Sigmoid colon (tissue), 7 donors: ENCODE measurements around the gene POM121C. TPM values are rescaled to one million over a fixed set of nuclear protein-coding genes. Genes with fewer than 3 reads are reported as not detected.
"Not testable (repeated sequence)": the region's sequence is repeated elsewhere in the genome, so short reads cannot be mapped to it uniquely, and the experiment has no call there.

Experiments used
- DNase-seq: peaks from one replicate; pipeline ENCODE4 v3.0.0-alpha.2; 2019
- H3K27ac ChIP-seq, 4 donors: fragments of 200-600 bp; sonication (generic); one replicate each; pipeline ENCODE4 v1.5.1; 2016 to 2019; ENCODE audit warnings: mild to moderate bottlenecking in 1 of 4
- H3K27me3 ChIP-seq, 3 donors: fragments of 200-600 bp; sonication (generic); one replicate each; pipeline ENCODE4 v1.5.1; 2019; ENCODE audit warnings: mild to moderate bottlenecking in 1 of 3
- H3K36me3 ChIP-seq, 4 donors: fragments of 200-600 bp; sonication (generic); one replicate each; pipeline ENCODE4 v1.5.1; 2016 to 2019
- H3K4me1 ChIP-seq, 4 donors: fragments of 200-600 bp; sonication (generic); one replicate each; pipeline ENCODE4 v1.5.1; 2017 to 2019
- H3K4me3 ChIP-seq, 4 donors: fragments of 200-600 bp; sonication (generic); one replicate each; pipeline ENCODE4 v1.5.1; 2017 to 2019; ENCODE audit warnings: mild to moderate bottlenecking in 2 of 4, moderate library complexity in 1 of 4
- H3K9me3 ChIP-seq, 4 donors: fragments of 200-600 bp in 3 of 4; sonication (generic) in 3 of 4; one replicate each; pipeline versions ENCODE4 v1.5.1 to v1.6.1; 2013 to 2019
- WGBS, 2 donors: extraction: QIAGEN DNeasy Blood & Tissue Kit; methylation state at CpG; one replicate each; pipeline ENCODE4 v1.1.7; 2013; 5-methylcytosine and 5-hydroxymethylcytosine counted together
- intact Hi-C: fragments of 100-400 bp; cut with DNase I; formaldehyde crosslinking; loops from one replicate; pipeline ENCODE4 v1.15.1; 2023
- polyA plus RNA-seq, 3 donors: library from polyadenylated mRNA; stranded (reverse); fragments of 200-250 nt; gene quantifications; one replicate each; pipeline ENCODE4 v1.2.3, GENCODE V29; 2013
- small RNA-seq, 3 donors: library from RNA; depleted of rRNA; stranded (forward); fragments of <200 nt; gene quantifications; one replicate each; pipeline ENCODE3, GENCODE V24; 2016
- total RNA-seq, 4 donors: library from RNA; depleted of rRNA; stranded (reverse); fragments of >200 nt; gene quantifications; one replicate each; pipeline ENCODE4 v1.1.0, GENCODE V29; 2016
- donor health status: healthy with polysubstance abuse.
- donor health status: Bipolar disorder and iron deficiency.
- donor health status: healthy.

The POM121C gene
- total and polyA plus RNA-seq, 7 donors, result 6.0 to 30.5 (median 15.1) TPM

DNA sequence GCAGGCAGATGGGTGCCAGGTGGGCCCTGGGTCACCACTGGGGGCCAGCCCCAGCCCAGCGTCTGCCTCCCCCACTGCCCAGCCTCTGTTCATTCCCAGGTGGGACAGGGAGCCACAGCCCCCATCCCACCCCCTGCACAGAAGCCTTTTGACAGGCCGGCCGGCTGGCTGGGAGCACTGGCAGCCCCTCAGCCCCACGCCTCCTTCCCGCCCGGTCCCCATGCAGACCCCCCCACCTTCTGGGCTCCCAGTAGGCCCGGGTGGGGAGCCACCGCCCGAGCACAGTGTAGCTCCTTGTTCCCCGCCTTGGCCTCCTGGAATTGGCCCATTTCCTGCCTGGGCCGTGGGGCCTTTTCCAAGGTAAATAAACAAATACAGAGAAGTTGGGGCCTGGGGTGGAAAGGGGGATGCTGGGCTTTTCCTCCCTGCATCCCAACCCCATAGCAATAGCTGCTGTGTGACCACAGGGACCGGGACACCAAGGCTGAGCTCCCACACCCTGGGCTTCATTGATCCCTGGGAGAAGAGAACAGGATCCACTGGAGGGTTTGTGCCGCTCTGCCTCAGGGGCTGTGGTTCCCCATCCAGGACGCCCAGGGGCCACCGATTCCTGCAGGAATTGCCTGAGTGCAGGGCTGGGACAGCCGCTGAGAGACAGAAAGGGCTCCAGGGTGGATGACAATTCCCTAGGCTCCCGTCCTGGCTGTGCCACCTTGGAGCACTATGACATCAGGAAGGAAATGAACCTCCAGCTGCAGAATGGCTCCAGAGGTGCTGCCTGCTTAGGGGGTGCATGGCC is 111.4 kb downstream of the POM121C start:
- WGBS, 2 donors, result no CpG with 5 or more reads among the region's 17 CpGs
- H3K27me3 ChIP-seq, H3K9me3 ChIP-seq, H3K27ac ChIP-seq, intact Hi-C loops, DNase-seq, H3K36me3 ChIP-seq, H3K4me1 ChIP-seq, H3K4me3 ChIP-seq: not testable (repeated sequence)

DNA sequence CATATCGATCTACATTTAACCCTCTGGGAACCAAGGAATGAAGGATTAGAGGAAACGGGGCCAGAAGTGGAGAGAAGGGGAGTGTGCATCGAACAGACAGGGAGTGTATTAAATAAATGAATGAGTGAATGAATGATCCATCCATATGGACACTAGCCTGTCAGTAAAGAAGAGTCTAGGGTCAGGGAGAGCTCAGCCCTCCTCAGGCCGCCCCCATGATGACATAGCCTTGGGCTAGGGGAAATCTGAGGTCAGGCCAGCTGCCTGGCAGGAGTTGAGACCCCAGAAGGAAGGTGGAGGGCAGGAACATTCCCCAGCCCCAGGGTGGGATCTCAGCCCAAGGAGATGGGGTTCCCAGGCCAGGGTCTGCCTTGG is 112.0 kb downstream of the POM121C start:
- no CpG with 5 or more reads among the region's 4 CpGs for WGBS, 2 donors
- H3K4me3 ChIP-seq, intact Hi-C loops, H3K4me1 ChIP-seq, H3K36me3 ChIP-seq, H3K27ac ChIP-seq, H3K9me3 ChIP-seq, H3K27me3 ChIP-seq, DNase-seq: not testable (repeated sequence)

DNA sequence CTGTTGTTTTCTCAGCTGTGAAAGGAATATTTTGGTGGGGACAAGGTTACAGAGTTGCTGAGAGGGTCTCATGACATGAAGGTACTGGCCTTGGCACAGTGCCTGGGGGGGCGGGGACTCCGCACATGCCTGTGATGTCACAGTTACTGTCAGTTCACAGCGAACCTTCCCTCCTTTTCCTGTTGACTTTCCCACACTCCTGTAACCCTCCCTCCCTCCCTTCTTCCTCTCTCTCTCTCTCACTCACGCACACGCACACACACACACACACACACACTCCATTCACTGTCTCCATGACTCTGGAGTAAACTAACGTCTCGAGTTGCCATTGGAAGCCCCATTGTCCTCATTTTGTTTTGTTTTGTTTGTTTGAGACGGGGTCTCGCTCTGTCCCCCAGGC is 118.8 kb downstream of the POM121C start:
- H3K4me1 ChIP-seq, H3K27me3 ChIP-seq, DNase-seq, H3K4me3 ChIP-seq, H3K27ac ChIP-seq, intact Hi-C loops, H3K36me3 ChIP-seq, H3K9me3 ChIP-seq: not testable (repeated sequence)
- WGBS, 2 donors, result no CpG with 5 or more reads among the region's 9 CpGs

Small RNA genes within 50 kb of the gene (small RNA-seq; reads per million reads assigned to genes)
- gene AC211429.1 (0 reads per million in 3 donors), gene RF00019 (0 reads per million in 3 donors)

Other genes with a start within 250 kb of the POM121C start
- gene TRIM73, start 90.7 kb downstream of the POM121C start, total RNA-seq, result 1 to 10 TPM in 3 of 4 donors, under 1 TPM in 1; 0.36 to 1.9 (median 1.5) TPM
- 1 to 10 TPM in 1 of 3 donors, under 1 TPM in 1, not detected in 1; 0.92 to 4.2 TPM for gene TRIM73, start 90.7 kb downstream of the POM121C start, polyA plus RNA-seq
- gene SPDYE5, start 6.0 kb upstream of the POM121C start, total RNA-seq, result not detected
- gene SPDYE5, start 6.0 kb upstream of the POM121C start, polyA plus RNA-seq, result under 1 TPM in 1 of 3 donors, not detected in 2; 0.03 TPM